HCT116 (cell line): ENCODE data around the gene ST6GALNAC4. TPM values are rescaled to one million over a fixed set of nuclear protein-coding genes. Genes with fewer than 3 reads are reported as not detected.
A peak's percentile ranks its signal among the peaks of the same experiment; 100 is the strongest.

ENCODE experiments used
- ATAC-seq: fragments of 200-7000 bp; cut with Tn5 transposase; 2 replicates; pipeline ENCODE4 v1.9.1; 2020; ENCODE audit warnings: mild to moderate bottlenecking, moderate library complexity
- BruUV-seq: library from RNA; stranded (reverse); fragments of 400-500 nt; replicated peaks from 2 replicates; lab custom pipeline; 2021; lab: Mats Ljungman, UMichigan
- CTCF ChIA-PET: fragments of 300-600 bp; sonication (Branson Sonifier 250); formaldehyde crosslinking; loops from one replicate; lab custom pipeline; 2021; ENCODE audit warnings: antibody characterized with exemption; lab: Charles Lee
- POLR2A ChIA-PET: fragments of 300-600, 350-600 bp; sonication (Branson Sonifier 250); formaldehyde crosslinking; loops from one replicate; lab custom pipeline; 2021; ENCODE audit warnings: antibody characterized with exemption; lab: Charles Lee
- RAD21 ChIA-PET, 2 experiments: fragments of 300-600 bp; sonication (Branson Sonifier 250); formaldehyde crosslinking; loops; one replicate each; lab custom pipeline; 2023; ENCODE audit warnings: low total read pairs in 2 of 2; ENCODE audit not compliant: uncharacterized antibody in 2 of 2, unreplicated experiment in 2 of 2, low non-redundant PET in 1 of 2; lab: Charles Lee
- DNase-seq: peaks from one replicate; pipeline ENCODE4 v3.0.0-alpha.2; 2010; ENCODE audit warnings: low read depth, low spot score
- H2AFZ ChIP-seq: fragments of 200-600 bp; shearing (Covaris generic), sonication (generic); 2 replicates; pipeline ENCODE4 v1.6.1; 2017; ENCODE audit warnings: low read depth, mixed run types, mixed read lengths, antibody characterized with exemption, low read length; ENCODE audit not compliant: poor library complexity, severe bottlenecking
- H3K27ac ChIP-seq: 2 replicates; pipeline ENCODE4 v1.5.1; 2012; ENCODE audit warnings: low read depth, low read length
- H3K27me3 ChIP-seq: fragments of 200-600 bp; sonication (generic); 2 replicates; pipeline ENCODE4 v1.6.1; 2016; ENCODE audit warnings: mixed run types, low read length, mixed read lengths; ENCODE audit not compliant: insufficient read depth
- H3K36me3 ChIP-seq, 2 experiments: fragments of 200-500 bp in 1 of 2; fragments of 200-600 bp in 1 of 2; sonication (Bioruptor generic) in 1 of 2; sonication (generic) in 1 of 2; 2 replicates each; pipeline versions ENCODE4 v1.5.1 to v1.6.1; 2014 to 2016; ENCODE audit warnings: low read length in 2 of 2, inconsistent platforms in 1 of 2, mixed read lengths in 1 of 2, mixed run types in 1 of 2; ENCODE audit not compliant: insufficient read depth in 2 of 2, control insufficient read depth in 1 of 2
- H3K4me1 ChIP-seq, 2 experiments: fragments of 200-600 bp in 1 of 2; sonication (generic) in 1 of 2; 2 replicates each; pipeline versions ENCODE4 v1.5.1 to v1.6.1; 2012 to 2017; ENCODE audit warnings: low read length in 2 of 2, inconsistent platforms in 1 of 2, mild to moderate bottlenecking in 1 of 2, mixed read lengths in 1 of 2, mixed run types in 1 of 2, moderate library complexity in 1 of 2; ENCODE audit not compliant: insufficient read depth in 2 of 2, control insufficient read depth in 1 of 2
- H3K4me2 ChIP-seq: fragments of 200-600 bp; sonication (generic); 2 replicates; pipeline ENCODE4 v1.6.1; 2017; ENCODE audit warnings: mixed run types, low read length, mixed read lengths
- H3K4me3 ChIP-seq, 2 experiments: fragments of 200-600 bp in 1 of 2; sonication (generic) in 1 of 2; replicated peaks in 1 of 2; 2 replicates each; pipeline ENCODE4 v1.5.1; 2011 to 2016; ENCODE audit warnings: low read length in 2 of 2, control low read depth in 1 of 2, low read depth in 1 of 2, mild to moderate bottlenecking in 1 of 2, mixed read lengths in 1 of 2, mixed run types in 1 of 2
- H3K79me2 ChIP-seq: fragments of 200-600 bp; sonication (generic); 2 replicates; pipeline ENCODE4 v1.6.1; 2017; ENCODE audit warnings: mild to moderate bottlenecking, mixed run types, low read length, moderate library complexity, mixed read lengths; ENCODE audit not compliant: insufficient read depth
- H3K9ac ChIP-seq: fragments of 200-600 bp; sonication (generic); 2 replicates; pipeline ENCODE4 v1.6.1; 2016; ENCODE audit warnings: low read length, mixed read lengths
- H3K9me2 ChIP-seq: fragments of 200-600 bp; sonication (generic), shearing (Covaris generic); 2 replicates; pipeline ENCODE4 v1.6.1; 2017; ENCODE audit warnings: mixed run types, mild to moderate bottlenecking, moderate library complexity; ENCODE audit not compliant: insufficient read depth
- H3K9me3 ChIP-seq, 2 experiments: fragments of 200-500 bp in 1 of 2; fragments of 200-600 bp in 1 of 2; sonication (Bioruptor generic) in 1 of 2; sonication (generic) in 1 of 2; 2 replicates each; pipeline ENCODE4 v1.6.1; 2014 to 2017; ENCODE audit warnings: low read length in 2 of 2, mixed read lengths in 2 of 2, inconsistent platforms in 1 of 2, low read depth in 1 of 2, mild to moderate bottlenecking in 1 of 2, mixed run types in 1 of 2, moderate library complexity in 1 of 2; ENCODE audit not compliant: control insufficient read depth in 1 of 2, insufficient read depth in 1 of 2
- H4K20me1 ChIP-seq: fragments of 200-600 bp; sonication (generic), shearing (Covaris generic); 2 replicates; pipeline ENCODE4 v1.6.1; 2017; ENCODE audit warnings: mixed run types, mild to moderate bottlenecking, moderate library complexity; ENCODE audit not compliant: insufficient read depth
- EZH2 ChIP-seq: fragments of 200-600 bp; sonication (generic); IDR thresholded peaks from 2 replicates; pipeline ENCODE4 v1.6.1; 2017; ENCODE audit warnings: antibody characterized with exemption, mixed run types
- JUND ChIP-seq: IDR thresholded peaks from 2 replicates; pipeline ENCODE4 v1.6.1; 2012
- SIN3A ChIP-seq: IDR thresholded peaks from 2 replicates; pipeline ENCODE4 v1.6.1; 2012; ENCODE audit warnings: low read depth
- TCF7L2 ChIP-seq: IDR thresholded peaks from 2 replicates; pipeline ENCODE4 v1.7.0; 2011; ENCODE audit warnings: borderline replicate concordance, inconsistent platforms; ENCODE audit not compliant: insufficient read depth, insufficient read length; ENCODE audit errors: extremely low read depth
- YY1 ChIP-seq: IDR thresholded peaks from 2 replicates; pipeline ENCODE4 v1.6.1; 2011; ENCODE audit warnings: low read length, low read depth, moderate library complexity, mild to moderate bottlenecking; ENCODE audit not compliant: insufficient replicate concordance; ENCODE audit errors: extremely low read depth
- ZNF274 ChIP-seq: fragments of 200-500 bp; sonication (Bioruptor generic); IDR thresholded peaks from 2 replicates; pipeline ENCODE4 v1.6.1; 2014; ENCODE audit warnings: mild to moderate bottlenecking, low read depth, low read length, inconsistent platforms
- intact Hi-C: fragments of 100-400 bp; cut with micrococcal nuclease; formaldehyde crosslinking; loops from 2 replicates; pipeline ENCODE4 v1.10.0; 2022
- total RNA-seq: library from RNA; stranded (reverse); gene quantifications from one replicate; pipeline ENCODE4 v1.2.1, GENCODE V29; 2021; ENCODE audit not compliant: unreplicated experiment
- TF ChIP-seq, protein P1 (sequence below), 3 experiments: fragments of 200-600 bp in 1 of 3; sonication (generic) in 1 of 3; IDR thresholded peaks in 2 of 3; conservative IDR thresholded peaks in 1 of 3; 2 replicates each; pipeline ENCODE4 v1.5.1; 2012 to 2017; ENCODE audit warnings: low read depth in 2 of 3, low read length in 2 of 3, antibody characterized with exemption in 1 of 3, borderline replicate concordance in 1 of 3, control low read depth in 1 of 3, mild to moderate bottlenecking in 1 of 3, mixed read lengths in 1 of 3, mixed run types in 1 of 3, moderate library complexity in 1 of 3; ENCODE audit not compliant: insufficient read depth in 1 of 3
- TF ChIP-seq, protein P2 (sequence below): IDR thresholded peaks from 2 replicates; pipeline ENCODE4 v1.6.1; 2012; ENCODE audit warnings: low read depth

The ST6GALNAC4 gene
- total RNA-seq, 1 experiment from 2014 or later: 49.4 TPM

DNA sequence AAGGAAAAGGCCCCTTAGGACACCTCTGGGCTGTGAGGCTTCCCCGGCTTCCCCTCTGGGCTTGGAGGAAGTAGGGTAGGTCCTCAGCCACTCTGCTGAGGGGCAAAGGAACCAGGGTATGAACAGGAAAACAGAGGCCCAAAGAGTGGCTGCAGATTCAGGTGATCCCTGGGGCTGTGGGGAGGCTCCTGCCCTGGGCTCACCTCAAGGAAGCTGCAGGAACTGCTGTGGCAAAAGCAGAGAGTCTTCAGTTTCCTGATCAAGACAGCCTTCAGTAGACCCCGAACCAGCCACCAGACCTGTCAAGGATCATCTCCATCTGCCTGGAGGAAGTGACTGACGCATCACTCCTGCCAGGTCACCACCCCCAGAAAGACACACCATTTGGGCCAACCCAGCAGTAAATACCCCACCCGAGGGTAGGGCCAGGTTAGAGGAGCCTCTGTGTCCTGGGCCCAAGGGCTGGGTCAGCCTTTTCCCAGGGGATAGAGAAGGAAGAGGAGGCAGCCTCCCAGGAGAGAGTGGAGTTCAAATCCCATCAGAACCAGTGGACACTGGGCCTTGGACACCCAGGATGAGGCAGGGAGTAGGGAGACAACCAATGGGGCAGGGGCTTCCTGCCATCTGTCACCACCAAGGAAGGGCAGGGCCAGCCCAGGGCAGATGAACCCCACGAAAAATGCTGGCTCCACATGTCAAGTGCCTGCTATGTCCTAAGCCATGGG lies 11.7 kb downstream of the ST6GALNAC4 start:
- CTCF ChIA-PET: interaction anchor here (0.7 kb wide), 1 partner anchor 12 kb away, joined by 3 read pairs; the partner anchor contains the start of gene ST6GALNAC4
- no peak overlapping the region for H3K9ac ChIP-seq

More for the DNA sequence above, 11.7 kb downstream of the ST6GALNAC4 start:
- Histone ChIP-seq H3K4me2 (no peak overlapping the region), H3K9me3 (no peaks in the 10 kb centered on the region), H3K4me3 (no peak overlapping the region), H4K20me1 (no peaks in the 10 kb centered on the region), H3K79me2 (no peaks in the 10 kb centered on the region), H3K9me2 (no peaks in the 10 kb centered on the region), H2AFZ (no peak overlapping the region), H3K36me3 (peaks cover 3 to 15% of the 10 kb centered on the region in 2 experiments; a peak in 1 of 4 replicates), H3K27ac (peak overlapping the region; percentile 25; the same call in 1 of the 2 replicates), H3K4me1 (peaks cover 21 to 42% of the 10 kb centered on the region in 2 experiments), H3K27me3 (no peaks in the 10 kb centered on the region)
- intact Hi-C loops: no loop called here
- ChIA-PET RAD21 (no interaction called here), POLR2A (interaction anchor here (1.5 kb wide), 1 partner anchor 31 kb away, joined by 3 read pairs; no protein-coding TSS in a partner anchor)
- ATAC-seq (peak; percentile 25; the same call in 1 of the 2 replicates), DNase-seq (no peak)
- BruUV-seq: no TSS peak
- TF ChIP-seq, protein P1, sequence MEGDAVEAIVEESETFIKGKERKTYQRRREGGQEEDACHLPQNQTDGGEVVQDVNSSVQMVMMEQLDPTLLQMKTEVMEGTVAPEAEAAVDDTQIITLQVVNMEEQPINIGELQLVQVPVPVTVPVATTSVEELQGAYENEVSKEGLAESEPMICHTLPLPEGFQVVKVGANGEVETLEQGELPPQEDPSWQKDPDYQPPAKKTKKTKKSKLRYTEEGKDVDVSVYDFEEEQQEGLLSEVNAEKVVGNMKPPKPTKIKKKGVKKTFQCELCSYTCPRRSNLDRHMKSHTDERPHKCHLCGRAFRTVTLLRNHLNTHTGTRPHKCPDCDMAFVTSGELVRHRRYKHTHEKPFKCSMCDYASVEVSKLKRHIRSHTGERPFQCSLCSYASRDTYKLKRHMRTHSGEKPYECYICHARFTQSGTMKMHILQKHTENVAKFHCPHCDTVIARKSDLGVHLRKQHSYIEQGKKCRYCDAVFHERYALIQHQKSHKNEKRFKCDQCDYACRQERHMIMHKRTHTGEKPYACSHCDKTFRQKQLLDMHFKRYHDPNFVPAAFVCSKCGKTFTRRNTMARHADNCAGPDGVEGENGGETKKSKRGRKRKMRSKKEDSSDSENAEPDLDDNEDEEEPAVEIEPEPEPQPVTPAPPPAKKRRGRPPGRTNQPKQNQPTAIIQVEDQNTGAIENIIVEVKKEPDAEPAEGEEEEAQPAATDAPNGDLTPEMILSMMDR (IDR thresholded peaks at IDR 0.05 in 2 of 3, conservative IDR thresholded peaks at IDR 0.05 in 1 of 3; ENCODE audit: borderline replicate concordance in 1 of 3, insufficient read depth in 1 of 3, low read depth in 2 of 3, low read length in 2 of 3): no peak
- no peak for TF ChIP-seq JUND
- no peak for TF ChIP-seq SIN3A
- TF ChIP-seq, protein P2, sequence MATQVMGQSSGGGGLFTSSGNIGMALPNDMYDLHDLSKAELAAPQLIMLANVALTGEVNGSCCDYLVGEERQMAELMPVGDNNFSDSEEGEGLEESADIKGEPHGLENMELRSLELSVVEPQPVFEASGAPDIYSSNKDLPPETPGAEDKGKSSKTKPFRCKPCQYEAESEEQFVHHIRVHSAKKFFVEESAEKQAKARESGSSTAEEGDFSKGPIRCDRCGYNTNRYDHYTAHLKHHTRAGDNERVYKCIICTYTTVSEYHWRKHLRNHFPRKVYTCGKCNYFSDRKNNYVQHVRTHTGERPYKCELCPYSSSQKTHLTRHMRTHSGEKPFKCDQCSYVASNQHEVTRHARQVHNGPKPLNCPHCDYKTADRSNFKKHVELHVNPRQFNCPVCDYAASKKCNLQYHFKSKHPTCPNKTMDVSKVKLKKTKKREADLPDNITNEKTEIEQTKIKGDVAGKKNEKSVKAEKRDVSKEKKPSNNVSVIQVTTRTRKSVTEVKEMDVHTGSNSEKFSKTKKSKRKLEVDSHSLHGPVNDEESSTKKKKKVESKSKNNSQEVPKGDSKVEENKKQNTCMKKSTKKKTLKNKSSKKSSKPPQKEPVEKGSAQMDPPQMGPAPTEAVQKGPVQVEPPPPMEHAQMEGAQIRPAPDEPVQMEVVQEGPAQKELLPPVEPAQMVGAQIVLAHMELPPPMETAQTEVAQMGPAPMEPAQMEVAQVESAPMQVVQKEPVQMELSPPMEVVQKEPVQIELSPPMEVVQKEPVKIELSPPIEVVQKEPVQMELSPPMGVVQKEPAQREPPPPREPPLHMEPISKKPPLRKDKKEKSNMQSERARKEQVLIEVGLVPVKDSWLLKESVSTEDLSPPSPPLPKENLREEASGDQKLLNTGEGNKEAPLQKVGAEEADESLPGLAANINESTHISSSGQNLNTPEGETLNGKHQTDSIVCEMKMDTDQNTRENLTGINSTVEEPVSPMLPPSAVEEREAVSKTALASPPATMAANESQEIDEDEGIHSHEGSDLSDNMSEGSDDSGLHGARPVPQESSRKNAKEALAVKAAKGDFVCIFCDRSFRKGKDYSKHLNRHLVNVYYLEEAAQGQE: no peak
- TF ChIP-seq ZNF274: no peak
- TF ChIP-seq TCF7L2: no peak
- TF ChIP-seq EZH2: no peak
- no peak for TF ChIP-seq YY1
